Colonic mucosa (tissue), 4 donors: ENCODE results near the gene KCNC3. TPM values are rescaled to one million over a fixed set of nuclear protein-coding genes. Genes with fewer than 3 reads are reported as not detected.

ENCODE experiments used
- DNase-seq: peaks from one replicate; pipeline ENCODE4 v3.0.0-alpha.2; 2020
- H3K27ac ChIP-seq: fragments of 200-600 bp; one replicate; pipeline ENCODE4 v1.8.0; 2021
- H3K27me3 ChIP-seq: fragments of 200-600 bp; one replicate; pipeline ENCODE4 v1.8.0; 2021
- H3K36me3 ChIP-seq: fragments of 200-600 bp; one replicate; pipeline ENCODE4 v1.8.0; 2021
- H3K4me1 ChIP-seq: fragments of 200-600 bp; one replicate; pipeline ENCODE4 v1.8.0; 2021; ENCODE audit warnings: mild to moderate bottlenecking
- H3K4me3 ChIP-seq: fragments of 200-600 bp; one replicate; pipeline ENCODE4 v1.8.0; 2021
- H3K9ac ChIP-seq, 2 donors: one replicate each; pipeline ENCODE4 v1.7.0; 2013; ENCODE audit warnings: control low read depth in 2 of 2, low read depth in 2 of 2, low read length in 2 of 2
- H3K9me3 ChIP-seq: fragments of 200-600 bp; one replicate; pipeline ENCODE4 v1.8.0; 2021
- CTCF ChIP-seq: fragments of 200-600 bp; IDR thresholded peaks from one replicate; pipeline ENCODE4 v1.8.0; 2022; ENCODE audit warnings: antibody characterized with exemption, mild to moderate bottlenecking
- intact Hi-C: fragments of 100-400 bp; cut with DNase I; formaldehyde crosslinking; loops from one replicate; pipeline ENCODE4 v1.14.1; 2022
- total RNA-seq, 2 donors: library from RNA; stranded (reverse); fragmentation: NEBNext Ultra II Directional in 1 of 2; extraction: Animal tissue kit (Norgen Biotek cat#: 25700) in 1 of 2; gene quantifications; one replicate each; pipeline ENCODE4 v1.2.1, GENCODE V29; 2021
- donor health status: healthy.
- donor health status: DM: no; HTN: no; CAD: no.
- donor health status: DM: no; HTN: no; CAD: no.

KCNC3 gene
- total RNA-seq, 2 donors from 2014 or later = 0.61 to 1.0 TPM

DNA sequence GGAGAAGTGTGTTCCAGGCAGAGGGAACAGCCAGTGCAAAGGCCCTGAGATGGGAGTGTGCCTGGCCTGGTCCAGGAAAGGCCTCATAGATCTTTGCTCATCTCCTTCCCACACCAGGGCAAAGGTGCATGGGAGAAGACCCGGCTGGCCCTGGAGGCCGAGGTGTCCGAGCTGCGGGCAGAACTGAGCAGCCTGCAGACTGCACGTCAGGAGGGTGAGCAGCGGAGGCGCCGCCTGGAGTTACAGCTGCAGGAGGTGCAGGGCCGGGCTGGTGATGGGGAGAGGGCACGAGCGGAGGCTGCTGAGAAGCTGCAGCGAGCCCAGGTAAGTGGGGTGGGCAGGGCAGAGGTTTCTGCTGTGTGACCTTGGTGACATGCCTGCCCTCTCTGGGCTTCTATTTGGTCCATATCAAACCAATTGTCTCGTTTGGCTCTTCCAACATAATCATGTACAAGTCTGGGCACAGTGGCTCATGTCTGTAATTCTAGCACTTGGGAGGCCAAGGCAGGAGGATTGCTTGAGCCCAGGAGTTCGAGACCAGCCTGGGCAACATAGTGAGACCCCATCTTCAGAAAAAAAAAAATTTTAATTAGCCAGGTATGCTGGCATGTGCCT lies 51.1 kb downstream of the KCNC3 start:
- H3K36me3 ChIP-seq = no peaks in the 10 kb centered on the region
- no peaks in the 10 kb centered on the region for H3K27me3 ChIP-seq
- H3K9me3 ChIP-seq = no peaks in the 10 kb centered on the region
- no peak for DNase-seq
- no peaks in the 10 kb centered on the region for H3K4me1 ChIP-seq
- no peak overlapping the region for H3K27ac ChIP-seq
- no peak overlapping the region for H3K4me3 ChIP-seq
- no peak overlapping the region for H3K9ac ChIP-seq
- TF ChIP-seq CTCF = no peak
- intact Hi-C loops = no loop called here

DNA sequence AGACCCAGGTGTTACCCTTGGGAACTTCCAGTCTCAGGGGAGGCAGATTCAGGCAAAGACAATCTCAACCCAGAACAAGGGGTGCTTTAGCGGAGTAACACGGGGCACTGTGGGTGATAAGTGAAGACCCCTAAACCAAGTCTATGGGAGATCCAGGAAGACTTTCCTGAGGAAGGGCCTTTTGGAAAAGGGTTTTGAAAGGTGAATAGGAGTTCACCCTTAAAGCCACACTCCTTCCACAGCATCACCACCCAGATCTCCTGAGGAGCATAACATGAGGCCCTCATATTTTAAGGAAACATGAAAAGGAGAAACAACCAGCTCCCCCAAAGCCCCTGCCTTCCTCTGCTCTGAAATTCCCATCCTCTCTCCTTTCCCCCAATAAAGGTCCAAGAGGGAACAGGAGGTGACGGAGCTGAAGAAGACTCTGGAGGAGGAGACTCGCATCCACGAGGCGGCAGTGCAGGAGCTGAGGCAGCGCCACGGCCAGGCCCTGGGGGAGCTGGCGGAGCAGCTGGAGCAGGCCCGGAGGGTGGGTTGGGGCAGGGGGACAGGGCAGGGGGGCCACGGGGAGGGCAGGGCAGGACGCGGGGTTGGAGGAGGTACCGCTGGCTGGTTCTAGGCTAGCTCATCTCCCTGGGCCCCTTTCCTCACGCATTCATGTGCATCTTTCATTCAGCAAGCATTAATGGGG lies 52.7 kb downstream of the KCNC3 start:
- intact Hi-C loops = no loop called here
- no peaks in the 10 kb centered on the region for H3K27me3 ChIP-seq
- H3K9me3 ChIP-seq = no peaks in the 10 kb centered on the region
- no peaks in the 10 kb centered on the region for H3K36me3 ChIP-seq
- TF ChIP-seq CTCF = no peak
- H3K4me1 ChIP-seq = no peaks in the 10 kb centered on the region
- no peak overlapping the region for H3K27ac ChIP-seq
- H3K9ac ChIP-seq = no peak overlapping the region
- H3K4me3 ChIP-seq = no peak overlapping the region
- no peak for DNase-seq

DNA sequence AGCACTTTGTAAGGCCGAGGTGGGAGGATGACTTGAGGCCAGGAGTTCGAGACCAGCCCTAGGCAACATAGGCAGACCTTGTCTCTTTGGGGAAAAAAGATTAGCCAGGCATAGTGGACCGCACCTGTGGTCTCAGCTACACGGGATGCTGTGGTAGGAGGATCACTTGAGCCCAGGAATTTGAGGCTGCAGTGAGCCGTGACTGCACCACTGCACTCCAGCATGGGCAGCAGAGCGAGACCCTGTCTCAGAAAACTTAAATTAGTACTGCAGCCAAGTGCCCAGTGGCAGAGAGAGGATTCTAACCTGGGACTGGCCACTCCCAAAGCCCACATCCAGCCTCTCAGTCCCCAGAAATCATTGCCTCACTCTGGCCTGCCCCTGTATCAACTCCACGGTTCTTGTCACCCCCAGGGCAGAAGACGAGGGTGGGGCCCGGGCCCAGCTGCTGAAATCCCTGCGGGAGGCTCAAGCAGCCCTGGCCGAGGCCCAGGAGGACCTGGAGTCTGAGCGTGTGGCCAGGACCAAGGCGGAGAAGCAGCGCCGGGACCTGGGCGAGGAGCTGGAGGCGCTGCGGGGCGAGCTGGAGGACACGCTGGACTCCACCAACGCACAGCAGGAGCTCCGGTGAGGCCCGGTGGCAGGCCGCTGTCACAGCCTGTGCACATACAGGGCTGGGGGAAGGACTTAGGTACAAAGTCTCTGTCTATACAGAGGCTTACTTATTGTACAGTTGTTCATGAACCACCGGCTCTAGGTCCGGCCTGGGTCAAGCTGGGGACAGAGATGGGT lies 53.4 kb downstream of the KCNC3 start:
- DNase-seq = no peak
- Histone ChIP-seq H3K27ac (no peak overlapping the region), H3K4me1 (no peaks in the 10 kb centered on the region), H3K9me3 (no peaks in the 10 kb centered on the region), H3K9ac (no peak overlapping the region), H3K36me3 (no peaks in the 10 kb centered on the region), H3K27me3 (no peaks in the 10 kb centered on the region), H3K4me3 (no peak overlapping the region)
- TF ChIP-seq CTCF = no peak
- intact Hi-C loops = no loop called here

- DNase-seq = no peak
- Histone ChIP-seq H3K9me3 (no peaks in the 10 kb centered on the region), H3K36me3 (no peaks in the 10 kb centered on the region), H3K4me3 (no peak overlapping the region), H3K27me3 (no peaks in the 10 kb centered on the region), H3K4me1 (no peaks in the 10 kb centered on the region), H3K27ac (no peak overlapping the region), H3K9ac (no peak overlapping the region)
- no peak for TF ChIP-seq CTCF
- intact Hi-C loops = no loop called here
Measured at GRCh38 chr19:50273821-50274220, 55.4 kb downstream of the KCNC3 start.

DNA sequence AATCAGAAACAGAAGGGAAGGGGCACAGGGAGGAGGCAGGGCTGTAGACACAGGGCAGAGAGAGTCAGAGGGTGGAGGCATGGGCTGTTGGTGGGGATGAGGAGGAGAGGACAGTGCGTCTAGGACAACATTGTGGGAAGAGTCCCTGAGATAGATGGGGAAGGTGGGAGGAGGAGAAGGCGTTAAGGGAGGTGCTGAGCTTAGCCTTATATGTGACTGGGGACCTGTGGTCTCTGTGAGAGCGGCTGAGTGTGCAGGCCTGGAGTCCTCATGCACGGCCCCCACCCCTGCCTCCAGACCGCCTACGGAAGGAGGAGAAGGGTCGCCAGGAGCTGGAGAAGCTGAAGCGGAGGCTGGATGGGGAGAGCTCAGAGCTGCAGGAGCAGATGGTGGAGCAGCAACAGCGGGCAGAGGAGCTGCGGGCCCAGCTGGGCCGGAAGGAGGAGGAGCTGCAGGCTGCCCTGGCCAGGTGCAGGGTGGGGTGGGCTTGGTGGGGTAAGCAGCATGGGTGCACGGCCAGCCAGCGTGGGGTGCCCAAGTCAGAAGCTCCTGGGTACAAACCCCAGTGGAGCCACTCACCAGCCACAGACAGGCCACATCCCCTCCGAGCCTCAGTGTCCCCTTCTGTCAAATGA lies 56.8 kb downstream of the KCNC3 start:
- DNase-seq = no peak
- Histone ChIP-seq H3K9me3 (no peaks in the 10 kb centered on the region), H3K27me3 (no peaks in the 10 kb centered on the region), H3K4me3 (no peak overlapping the region), H3K27ac (no peak overlapping the region), H3K9ac (no peak overlapping the region), H3K36me3 (peaks cover 5% of the 10 kb centered on the region), H3K4me1 (no peaks in the 10 kb centered on the region)
- intact Hi-C loops = no loop called here
- TF ChIP-seq CTCF = no peak
